ENCODE results near the gene CAMSAP1. TPM values are rescaled to one million over a fixed set of nuclear protein-coding genes. Genes with fewer than 3 reads are reported as not detected.

Gene CAMSAP1
- polyA plus RNA-seq, 3 donors, result 0.71 to 9.0 (median 0.75) TPM

- no peaks in the 10 kb centered on the region for H3K36me3 Mint-ChIP-seq
- no peak overlapping the region for H3K27ac ChIP-seq (ENCODE audit: low read depth in 1 of 2, low read length in 2 of 2)
- no peaks in the 10 kb centered on the region for H3K36me3 ChIP-seq (replicated peaks in 1 of 2; ENCODE audit: control insufficient read depth in 1 of 2, insufficient read depth in 2 of 2, low read length in 2 of 2)
- no peak overlapping the region for H3K4me2 ChIP-seq (replicated peaks; ENCODE audit: extremely low read depth, low read length, poor library complexity, severe bottlenecking)
- DNase-seq, result no peak
- H2AFZ ChIP-seq (ENCODE audit: insufficient read depth, low read depth, low read length, poor library complexity, severe bottlenecking), result no peak overlapping the region
- H3K27ac Mint-ChIP-seq, result no peak overlapping the region
- no peak overlapping the region for H3K9ac ChIP-seq (ENCODE audit: insufficient read depth, low read length, poor library complexity, severe bottlenecking)
- no peaks in the 10 kb centered on the region for H3K79me2 ChIP-seq (ENCODE audit: insufficient read depth, low read length)
- H3K9me3 Mint-ChIP-seq, result no peaks in the 10 kb centered on the region
- intact Hi-C loops (cut with micrococcal nuclease), result no loop called here
- peaks cover 0 to 4% (median 1%) of the 10 kb centered on the region in 3 donors for H3K27me3 Mint-ChIP-seq (ENCODE audit: low read depth in 3 of 3)
- H3K9me3 ChIP-seq (replicated peaks in 1 of 2; ENCODE audit: control insufficient read depth in 1 of 2, insufficient read depth in 1 of 2, low read length in 2 of 2), result no peaks in the 10 kb centered on the region
- H3K4me3 ChIP-seq (replicated peaks in 1 of 3; ENCODE audit: low read depth in 2 of 3, low read length in 3 of 3), result no peak overlapping the region
- H3K4me1 ChIP-seq (ENCODE audit: control insufficient read depth in 1 of 2, insufficient read depth in 2 of 2, low read length in 2 of 2), result no peaks in the 10 kb centered on the region
- TF ChIP-seq, protein P1, sequence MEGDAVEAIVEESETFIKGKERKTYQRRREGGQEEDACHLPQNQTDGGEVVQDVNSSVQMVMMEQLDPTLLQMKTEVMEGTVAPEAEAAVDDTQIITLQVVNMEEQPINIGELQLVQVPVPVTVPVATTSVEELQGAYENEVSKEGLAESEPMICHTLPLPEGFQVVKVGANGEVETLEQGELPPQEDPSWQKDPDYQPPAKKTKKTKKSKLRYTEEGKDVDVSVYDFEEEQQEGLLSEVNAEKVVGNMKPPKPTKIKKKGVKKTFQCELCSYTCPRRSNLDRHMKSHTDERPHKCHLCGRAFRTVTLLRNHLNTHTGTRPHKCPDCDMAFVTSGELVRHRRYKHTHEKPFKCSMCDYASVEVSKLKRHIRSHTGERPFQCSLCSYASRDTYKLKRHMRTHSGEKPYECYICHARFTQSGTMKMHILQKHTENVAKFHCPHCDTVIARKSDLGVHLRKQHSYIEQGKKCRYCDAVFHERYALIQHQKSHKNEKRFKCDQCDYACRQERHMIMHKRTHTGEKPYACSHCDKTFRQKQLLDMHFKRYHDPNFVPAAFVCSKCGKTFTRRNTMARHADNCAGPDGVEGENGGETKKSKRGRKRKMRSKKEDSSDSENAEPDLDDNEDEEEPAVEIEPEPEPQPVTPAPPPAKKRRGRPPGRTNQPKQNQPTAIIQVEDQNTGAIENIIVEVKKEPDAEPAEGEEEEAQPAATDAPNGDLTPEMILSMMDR (IDR thresholded peaks at IDR 0.05), result no peak
- no peaks in the 10 kb centered on the region for H3K27me3 ChIP-seq (ENCODE audit: control insufficient read depth in 2 of 2, insufficient read depth in 2 of 2, low read length in 2 of 2)
- 89% methylated on average over 6 of the region's 7 CpGs for WGBS (ENCODE audit: insufficient coverage)
- H3K4me3 Mint-ChIP-seq, result no peak overlapping the region
- no peaks in the 10 kb centered on the region for H4K20me1 ChIP-seq (ENCODE audit: insufficient read depth, low read length)
- peaks cover 2% of the 10 kb centered on the region for H3K4me1 Mint-ChIP-seq
Measured at GRCh38 chr9:135794057-135794335, 113.3 kb downstream of the CAMSAP1 start.

DNA sequence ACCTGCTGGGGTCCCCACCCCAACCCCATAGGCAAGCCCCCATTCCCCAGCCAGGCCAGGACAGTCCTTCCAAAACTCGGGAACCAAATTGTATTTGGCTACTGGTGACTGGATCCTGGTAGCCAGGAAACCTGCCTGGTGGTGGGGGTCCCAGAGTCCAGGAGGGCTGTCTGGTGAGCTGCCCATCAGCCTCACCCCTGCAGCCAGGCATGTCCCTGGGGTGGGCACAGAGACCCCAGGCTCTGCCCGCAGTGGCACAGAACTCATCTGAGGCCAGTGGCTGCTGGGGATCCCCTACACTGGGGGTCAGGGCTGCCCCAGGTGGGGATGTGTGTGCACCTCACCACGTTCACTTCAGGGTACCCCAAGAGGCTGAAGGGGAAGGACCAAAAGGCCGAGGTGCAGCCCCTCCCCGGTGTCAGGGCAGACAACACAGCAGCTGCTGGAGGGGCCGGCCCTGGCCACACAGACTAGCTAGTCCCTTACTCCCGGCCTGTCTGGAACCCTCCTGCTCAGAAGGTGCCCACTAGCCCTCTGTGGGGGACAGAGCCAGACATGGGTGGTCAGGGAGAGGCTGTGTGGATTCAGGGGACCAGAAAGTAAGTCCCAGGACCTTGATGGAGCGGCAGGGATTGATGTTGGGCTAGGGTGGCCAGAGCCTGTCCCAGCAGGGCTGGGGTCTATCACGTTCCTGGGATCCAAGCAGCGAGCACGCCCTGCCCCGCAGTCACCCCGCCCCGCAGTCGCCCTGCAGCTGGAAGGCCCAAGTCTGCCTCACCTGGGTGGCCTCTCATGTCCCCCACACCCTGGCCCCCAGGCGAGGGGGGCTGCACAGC, 113.9 kb downstream of the CAMSAP1 start:
- H3K79me2 ChIP-seq (ENCODE audit: insufficient read depth, low read length), result no peaks in the 10 kb centered on the region
- no peak overlapping the region for H3K27ac ChIP-seq (ENCODE audit: low read depth in 1 of 2, low read length in 2 of 2)
- intact Hi-C loops (cut with micrococcal nuclease), result no loop called here
- no peak overlapping the region for H3K4me2 ChIP-seq (replicated peaks; ENCODE audit: extremely low read depth, low read length, poor library complexity, severe bottlenecking)
- DNase-seq, result no peak
- H3K4me1 ChIP-seq (ENCODE audit: control insufficient read depth in 1 of 2, insufficient read depth in 2 of 2, low read length in 2 of 2), result no peaks in the 10 kb centered on the region
- peaks cover 0 to 6% (median 1%) of the 10 kb centered on the region in 3 donors for H3K27me3 Mint-ChIP-seq (ENCODE audit: low read depth in 3 of 3)
- TF ChIP-seq, protein P1 (IDR thresholded peaks at IDR 0.05), result no peak
- H3K27ac Mint-ChIP-seq, result no peak overlapping the region
- H4K20me1 ChIP-seq (ENCODE audit: insufficient read depth, low read length), result no peaks in the 10 kb centered on the region
- H3K4me3 Mint-ChIP-seq, result no peak overlapping the region
- H3K9me3 ChIP-seq (replicated peaks in 1 of 2; ENCODE audit: control insufficient read depth in 1 of 2, insufficient read depth in 1 of 2, low read length in 2 of 2), result no peaks in the 10 kb centered on the region
- no peaks in the 10 kb centered on the region for H3K36me3 Mint-ChIP-seq
- no peaks in the 10 kb centered on the region for H3K36me3 ChIP-seq (replicated peaks in 1 of 2; ENCODE audit: control insufficient read depth in 1 of 2, insufficient read depth in 2 of 2, low read length in 2 of 2)
- H2AFZ ChIP-seq (ENCODE audit: insufficient read depth, low read depth, low read length, poor library complexity, severe bottlenecking), result no peak overlapping the region
- no peak overlapping the region for H3K4me3 ChIP-seq (replicated peaks in 1 of 3; ENCODE audit: low read depth in 2 of 3, low read length in 3 of 3)
- H3K4me1 Mint-ChIP-seq, result peaks cover 2% of the 10 kb centered on the region
- no peak overlapping the region for H3K9ac ChIP-seq (ENCODE audit: insufficient read depth, low read length, poor library complexity, severe bottlenecking)
- H3K27me3 ChIP-seq (ENCODE audit: control insufficient read depth in 2 of 2, insufficient read depth in 2 of 2, low read length in 2 of 2), result no peaks in the 10 kb centered on the region
- WGBS (ENCODE audit: insufficient coverage), result 95% methylated on average over 11 of the region's 16 CpGs
- no peaks in the 10 kb centered on the region for H3K9me3 Mint-ChIP-seq

Measured in CD14-positive monocyte (primary cell).